HepG2 (cell line): ENCODE measurements around the gene SETD3. TPM values are rescaled to one million over a fixed set of nuclear protein-coding genes. Genes with fewer than 3 reads are reported as not detected.

Experiments
- ATAC-seq: fragments of 200-7000 bp; cut with Tn5 transposase; 3 replicates; pipeline ENCODE4 v1.9.1; 2020; ENCODE audit warnings: mild to moderate bottlenecking, moderate library complexity
- BruUV-seq: library from RNA; stranded (reverse); fragments of 400-500 nt; replicated peaks from 2 replicates; lab custom pipeline; 2021; lab: Mats Ljungman, UMichigan
- CTCF ChIA-PET: fragments of 300-600 bp; formaldehyde crosslinking; extraction: SDS; loops from one replicate; lab custom pipeline; 2021; ENCODE audit warnings: low total read pairs, inconsistent platforms, low intra/inter-chr PET ratio; lab: Yijun Ruan, JAX
- POLR2A ChIA-PET: fragments of 350-600 bp; sonication (Branson Sonifier 250); formaldehyde crosslinking; loops from one replicate; lab custom pipeline; 2020; ENCODE audit warnings: antibody characterized with exemption, inconsistent platforms; lab: Yijun Ruan, JAX
- DNase-seq: peaks from one replicate; pipeline ENCODE4 v3.0.0-alpha.2; 2015; ENCODE audit warnings: low spot score
- FAIRE-seq: peaks from 3 replicates; lab custom pipeline; 2011; peaks lifted over from hg19 to GRCh38; lab: Jason Lieb, UNC
- H2AFZ ChIP-seq: one replicate; pipeline ENCODE4 v1.6.1; 2011; ENCODE audit warnings: low read length, inconsistent platforms
- H3K27ac ChIP-seq: fragments of 300-600 bp; 3 replicates; pipeline ENCODE4 v1.8.0; 2011; ENCODE audit warnings: mixed run types, mild to moderate bottlenecking, mixed read lengths, low read length, inconsistent platforms; ENCODE audit not compliant: insufficient read depth; ENCODE audit errors: extremely low read length
- H3K27me3 ChIP-seq, 2 experiments: fragments of 200-600 bp in 1 of 2; 2 replicates in 1 of 2; 3 replicates in 1 of 2; pipeline versions ENCODE4 v1.6.0 to v1.8.0; 2011; ENCODE audit warnings: low read length in 2 of 2, mild to moderate bottlenecking in 2 of 2, moderate library complexity in 2 of 2, inconsistent platforms in 1 of 2; ENCODE audit not compliant: insufficient read depth in 2 of 2, control insufficient read depth in 1 of 2
- H3K36me3 ChIP-seq, 2 experiments: fragments of 200-600 bp in 1 of 2; replicated peaks in 1 of 2; 2 replicates in 1 of 2; 3 replicates in 1 of 2; pipeline versions ENCODE4 v1.5.1 to v1.8.0; 2011; ENCODE audit warnings: low read length in 2 of 2, inconsistent platforms in 1 of 2; ENCODE audit not compliant: insufficient read depth in 2 of 2, control insufficient read depth in 1 of 2
- H3K4me1 ChIP-seq: 2 replicates; pipeline ENCODE4 v1.5.1; 2012; ENCODE audit warnings: low read length, inconsistent platforms; ENCODE audit not compliant: insufficient read depth
- H3K4me2 ChIP-seq: 2 replicates; pipeline ENCODE4 v1.6.0; 2011; ENCODE audit warnings: low read depth, low read length, inconsistent platforms
- H3K4me3 ChIP-seq, 3 experiments: fragments of 200-600 bp in 1 of 3; sonication (generic), shearing (Covaris generic) in 1 of 3; replicated peaks in 1 of 3; 2 replicates each; pipeline ENCODE4 v1.5.1; 2011 to 2016; ENCODE audit warnings: low read length in 3 of 3, inconsistent platforms in 2 of 3, low read depth in 2 of 3, mild to moderate bottlenecking in 2 of 3, control low read depth in 1 of 3, mixed read lengths in 1 of 3; ENCODE audit not compliant: insufficient read depth in 1 of 3
- H3K79me2 ChIP-seq: one replicate; pipeline ENCODE4 v1.6.1; 2011; ENCODE audit warnings: low read length, inconsistent platforms; ENCODE audit not compliant: insufficient read depth
- H3K9ac ChIP-seq: 2 replicates; pipeline ENCODE4 v1.6.0; 2011; ENCODE audit warnings: mild to moderate bottlenecking, low read depth, low read length, inconsistent platforms; ENCODE audit not compliant: insufficient read depth
- H3K9me3 ChIP-seq: 2 replicates; pipeline ENCODE4 v1.5.1; 2012; ENCODE audit warnings: mild to moderate bottlenecking, low read length
- H4K20me1 ChIP-seq: 2 replicates; pipeline ENCODE4 v1.6.0; 2011; ENCODE audit warnings: inconsistent platforms, mild to moderate bottlenecking, low read length, moderate library complexity; ENCODE audit not compliant: insufficient read depth
- DMAP1 ChIP-seq: IDR thresholded peaks from 2 replicates; pipeline ENCODE4 v1.6.1; 2016
- ETS1 ChIP-seq: sonication (generic); formaldehyde crosslinking; IDR thresholded peaks from 2 replicates; pipeline ENCODE4 v1.4.0; 2020; ENCODE audit warnings: missing genetic modification reagents
- GABPB1 ChIP-seq: IDR thresholded peaks from 2 replicates; pipeline ENCODE4 v1.6.1; 2016; ENCODE audit warnings: mild to moderate bottlenecking, missing genetic modification reagents, moderate library complexity, missing compliant biosample characterization
- MLX ChIP-seq: IDR thresholded peaks from 2 replicates; pipeline ENCODE4 v1.6.1; 2016
- NAIF1 ChIP-seq: sonication (generic); formaldehyde crosslinking; IDR thresholded peaks from 2 replicates; pipeline ENCODE4 v1.5.0; 2020; ENCODE audit warnings: mild to moderate bottlenecking, missing genetic modification reagents, borderline replicate concordance
- NCOR1 ChIP-seq: fragments of 200-600 bp; sonication (generic); IDR thresholded peaks from 2 replicates; pipeline ENCODE4 v1.7.0; 2017; ENCODE audit warnings: antibody characterized with exemption, low read length, borderline replicate concordance
- SALL1 ChIP-seq: sonication (generic); formaldehyde crosslinking; IDR thresholded peaks from 2 replicates; pipeline ENCODE4 v1.8.0; 2022; ENCODE audit warnings: mild to moderate bottlenecking, missing genetic modification reagents
- SNRNP70 ChIP-seq: fragments of 200-400 bp; formaldehyde crosslinking; IDR thresholded peaks from 2 replicates; pipeline ENCODE4 v1.6.1; 2017; ENCODE audit warnings: mild to moderate bottlenecking, low read depth, low read length, moderate library complexity
- SYNCRIP ChIP-seq: fragments of 200-400 bp; formaldehyde crosslinking; IDR thresholded peaks from 2 replicates; pipeline ENCODE4 v1.6.1; 2018; ENCODE audit warnings: mild to moderate bottlenecking, low read depth, low read length; ENCODE audit not compliant: insufficient read depth
- TCF7 ChIP-seq: sonication (generic); IDR thresholded peaks from 2 replicates; pipeline ENCODE4 v1.6.1; 2016; ENCODE audit warnings: antibody characterized with exemption, low read depth
- U2AF2 ChIP-seq: fragments of 200-400 bp; formaldehyde crosslinking; IDR thresholded peaks from 2 replicates; pipeline ENCODE4 v1.6.1; 2017; ENCODE audit warnings: low read depth, mild to moderate bottlenecking, low read length
- ZBTB46 ChIP-seq: sonication (generic); formaldehyde crosslinking; IDR thresholded peaks from 2 replicates; pipeline ENCODE4 v1.4.0; 2020; ENCODE audit warnings: mild to moderate bottlenecking, missing genetic modification reagents, borderline replicate concordance
- ZFP1 ChIP-seq: IDR thresholded peaks from 2 replicates; pipeline ENCODE4 v1.6.1; 2016
- ZNF546 ChIP-seq: sonication (generic); formaldehyde crosslinking; conservative IDR thresholded peaks from 2 replicates; pipeline ENCODE4 v1.8.1; 2023; ENCODE audit warnings: mild to moderate bottlenecking, missing genetic modification reagents
- ZNF724P ChIP-seq: sonication (generic); formaldehyde crosslinking; IDR thresholded peaks from 2 replicates; pipeline ENCODE4 v1.8.0; 2022; ENCODE audit warnings: missing genetic modification reagents, borderline replicate concordance
- WGBS: methylation state at CpG from one replicate; pipeline ENCODE4 v1.1.6; 2017; ENCODE audit warnings: low lambda C conversion rate; 5-methylcytosine and 5-hydroxymethylcytosine counted together
- in situ Hi-C: cut with HindIII; loops from 2 replicates; pipeline ENCODE4 v1.10.0; 2017; ENCODE audit warnings: low pct_unique_long_range_greater_than_20kb; ENCODE audit not compliant: extremely low pct_ligation_motif_present
- intact Hi-C: fragments of 100-400 bp; cut with micrococcal nuclease; formaldehyde crosslinking; loops from one replicate; pipeline ENCODE4 v1.10.0; 2022; ENCODE audit not compliant: unreplicated experiment
- polyA plus RNA-seq, 8 experiments: library from polyadenylated mRNA; depleted of rRNA in 3 of 8; stranded (reverse) in 7 of 8; unstranded in 1 of 8; fragments of >200 nt; fragmentation: Illumina TruSeq in 4 of 8; extraction: Trizol in 4 of 8; gene quantifications; 2 replicates each; pipeline versions ENCODE4 v1.2.1 to v1.2.3, GENCODE V29; 2011 to 2016; ENCODE audit warnings: low read depth in 4 of 8, missing spikeins in 1 of 8, mixed read lengths in 1 of 8; ENCODE audit not compliant: insufficient read depth in 1 of 8
- total RNA-seq, 5 experiments: library from RNA; depleted of rRNA; stranded (reverse); fragments of >200 nt; fragmentation: Illumina TruSeq; extraction: Trizol; gene quantifications; 2 replicates each; pipeline ENCODE4 v1.2.3, GENCODE V29; 2016; ENCODE audit warnings: low read depth in 1 of 5

SETD3 gene
- total and polyA plus RNA-seq, 2 of the 13 experiments (the other 11 are each of a cell fraction or from before 2014, with no cell fraction given), result 30.3 to 67.1 TPM

- TF ChIP-seq ZBTB46 (CRISPR knock-in tag) (no peak), DMAP1 (no peak), ZFP1 (no peak), SYNCRIP (no peak), SNRNP70 (no peak), ZNF546 (CRISPR knock-in tag) (no peak), TCF7 (no peak), GABPB1 (CRISPR knock-in tag) (no peak), ZNF724P (CRISPR knock-in tag) (no peak)
Measured at GRCh38 chr14:99388286-99388685, 92.4 kb downstream of the SETD3 start (continued).

- Histone ChIP-seq H3K9me3 (no peaks in the 10 kb centered on the region), H3K4me2 (no peak overlapping the region), H3K36me3 (no peaks in the 10 kb centered on the region), H3K79me2 (no peaks in the 10 kb centered on the region), H3K4me3 (no peak overlapping the region), H2AFZ (no peak overlapping the region), H3K27me3 (peaks cover 4 to 18% of the 10 kb centered on the region in 2 experiments; a peak in 4 of 5 replicates), H3K4me1 (peaks cover 34% of the 10 kb centered on the region), H3K27ac (no peak overlapping the region), H4K20me1 (no peaks in the 10 kb centered on the region), H3K9ac (no peak overlapping the region)
- BruUV-seq, result no TSS peak
- in situ Hi-C loops, result no loop called here
- intact Hi-C loops, result no loop called here
- WGBS, result 73% methylated on average over 5 of the region's 5 CpGs
- POLR2A ChIA-PET, result no interaction called here
- FAIRE-seq (no peak), ATAC-seq (no peak), DNase-seq (no peak)
- CTCF ChIA-PET, result interaction anchor here (3.5 kb wide), 1 partner anchor 28 kb away, joined by 21 read pairs; no protein-coding TSS in a partner anchor
- TF ChIP-seq U2AF2 (no peak), NCOR1 (no peak), ETS1 (CRISPR knock-in tag) (no peak), SALL1 (CRISPR knock-in tag) (no peak), SYNCRIP (no peak), NAIF1 (no peak), MLX (CRISPR knock-in tag) (no peak)
Measured at GRCh38 chr14:99387880-99388279, 92.8 kb downstream of the SETD3 start.
